GM19463 (cell line): ENCODE results near the gene EPHB2.

ENCODE experiments used
- ATAC-seq: cut with Tn5 transposase; IDR thresholded peaks from one replicate; pipeline ENCODE4 v1.9.1; 2021; ENCODE audit warnings: mild to moderate bottlenecking, moderate library complexity; ENCODE audit not compliant: unreplicated experiment

The EPHB2 gene

DNA sequence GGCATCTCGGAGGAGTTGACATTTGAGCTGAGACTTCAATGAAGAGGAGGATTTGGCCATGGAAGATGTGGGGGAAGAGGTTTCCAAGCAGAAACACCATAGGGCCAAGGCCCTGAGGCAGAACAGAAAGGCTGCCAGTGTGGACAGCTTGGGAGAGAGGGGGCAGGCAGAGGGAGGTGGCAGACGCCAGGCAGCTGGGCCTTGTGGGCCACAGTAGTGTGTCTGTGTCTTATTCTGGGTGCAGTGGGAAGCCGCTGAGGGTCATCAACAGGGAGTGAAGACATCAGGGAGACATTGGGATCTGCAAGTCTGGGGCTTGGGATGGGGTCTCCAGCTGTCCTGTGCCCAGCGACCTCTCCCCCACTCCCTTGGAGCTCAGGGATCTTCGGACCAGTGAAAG is 165.2 kb downstream of the EPHB2 start:
- no peak for ATAC-seq

DNA sequence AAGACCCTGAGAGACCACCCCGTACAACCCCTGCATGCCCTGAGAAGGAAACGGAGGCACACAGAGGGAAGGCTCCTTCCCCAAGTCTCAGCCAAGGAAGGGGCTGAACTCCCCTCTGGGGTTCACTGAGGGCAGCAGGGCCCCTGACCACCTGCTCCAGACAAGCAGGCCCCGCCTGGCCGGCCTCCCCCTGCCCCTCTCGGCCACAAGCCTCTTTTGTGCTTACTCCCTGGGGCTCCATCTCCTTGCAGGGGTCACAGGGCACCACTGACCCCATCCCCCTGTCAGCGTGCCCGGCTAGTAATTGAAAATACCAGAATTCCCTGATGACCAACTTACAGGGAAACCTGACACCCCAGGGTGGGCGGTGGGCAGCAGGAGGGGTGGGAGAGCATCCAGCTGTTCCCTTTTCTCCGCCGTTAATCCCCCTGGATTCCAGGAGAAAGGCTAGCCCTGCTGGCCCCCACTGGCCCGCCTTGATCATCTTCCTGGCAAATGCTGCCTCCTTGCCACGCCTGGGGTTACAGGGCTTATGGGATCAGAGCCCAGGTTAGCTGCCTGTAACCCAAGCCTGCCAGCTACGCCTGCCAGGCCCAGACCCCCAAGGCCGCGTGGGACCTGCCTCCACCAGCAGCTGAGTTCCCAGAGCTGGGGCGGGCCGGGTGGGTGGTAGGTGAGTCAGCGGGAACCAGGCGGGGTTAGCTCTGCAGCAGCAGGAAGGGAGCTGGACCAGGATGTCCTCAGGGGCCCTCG is 165.9 kb downstream of the EPHB2 start:
- ATAC-seq: no peak

DNA sequence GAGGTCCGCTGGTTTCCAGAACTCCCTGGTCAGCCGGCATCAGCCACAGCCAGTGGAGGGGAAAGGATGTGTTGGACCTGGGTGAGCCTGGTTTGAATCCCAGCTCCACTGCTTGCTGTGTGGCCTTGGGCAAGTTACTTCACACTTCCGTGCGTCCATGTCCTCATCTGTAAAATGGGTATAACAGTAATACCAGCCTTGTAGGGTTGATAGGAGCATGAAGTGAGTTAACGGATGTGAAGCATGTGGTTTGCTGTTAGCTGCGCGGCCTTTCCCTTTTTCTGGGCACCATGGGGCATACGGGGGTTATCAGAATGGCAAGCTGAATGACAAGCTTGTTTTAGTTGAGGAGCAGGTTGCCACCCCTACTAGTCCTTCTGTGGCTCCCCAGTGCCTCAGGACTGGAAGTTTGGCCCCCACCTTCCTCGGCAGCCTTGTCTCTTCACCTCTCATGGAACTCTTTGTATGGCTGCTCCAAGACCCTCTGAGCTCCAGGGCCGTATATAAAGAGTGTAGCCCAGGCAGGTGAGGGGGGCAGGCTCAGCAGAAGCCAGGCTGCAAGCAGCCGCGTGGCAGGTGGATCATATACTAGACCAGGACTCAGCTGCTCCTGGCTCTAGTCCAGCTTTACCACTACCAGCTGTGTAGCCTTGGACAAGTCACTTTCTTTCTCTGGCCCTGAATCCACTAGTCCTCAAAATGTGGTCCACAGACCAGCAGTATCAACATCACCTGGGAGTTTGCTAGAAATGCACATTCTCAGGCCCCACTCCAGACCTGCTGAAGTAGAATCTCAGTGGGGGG is 166.7 kb downstream of the EPHB2 start:
- ATAC-seq: no peak

DNA sequence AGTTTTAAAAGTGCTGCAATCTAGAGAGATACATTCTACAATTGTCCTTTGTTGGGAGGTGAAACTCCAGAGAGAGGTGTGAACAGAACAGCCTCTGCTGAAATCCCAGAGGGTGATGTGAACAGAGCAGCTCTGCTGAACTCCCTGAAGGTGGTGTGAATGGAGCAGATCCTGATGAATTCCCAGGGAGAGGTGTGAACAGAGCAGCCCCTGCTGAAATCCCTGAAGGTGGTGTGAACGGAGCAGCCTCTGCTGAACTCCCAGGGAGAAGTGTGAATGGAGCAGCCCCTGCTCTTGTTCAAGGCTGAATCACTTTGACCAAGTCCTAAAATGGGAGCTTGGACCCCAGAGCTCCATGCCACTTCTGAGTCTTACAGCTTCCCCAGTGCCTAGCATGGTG is 167.3 kb downstream of the EPHB2 start:
- ATAC-seq: no peak

DNA sequence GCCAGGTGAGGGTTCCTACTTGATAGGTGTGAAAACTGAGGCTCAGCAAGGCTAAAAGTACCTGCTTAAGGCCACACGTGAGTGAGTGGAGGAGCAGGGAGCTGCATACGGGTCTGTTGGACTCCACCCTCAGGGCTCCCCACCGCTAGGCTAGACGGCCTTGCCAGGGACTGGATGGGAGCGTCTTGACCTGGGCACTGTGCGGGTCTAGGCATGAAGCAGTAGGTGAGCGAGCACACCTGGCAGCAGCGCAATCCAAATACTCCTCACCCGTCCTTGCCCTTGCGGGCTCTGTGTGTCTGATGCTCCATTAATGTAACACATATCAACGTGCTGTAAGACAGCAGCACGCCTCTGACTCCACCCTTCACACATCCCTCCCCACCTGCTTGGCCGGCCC is 168.0 kb downstream of the EPHB2 start:
- ATAC-seq: no peak

DNA sequence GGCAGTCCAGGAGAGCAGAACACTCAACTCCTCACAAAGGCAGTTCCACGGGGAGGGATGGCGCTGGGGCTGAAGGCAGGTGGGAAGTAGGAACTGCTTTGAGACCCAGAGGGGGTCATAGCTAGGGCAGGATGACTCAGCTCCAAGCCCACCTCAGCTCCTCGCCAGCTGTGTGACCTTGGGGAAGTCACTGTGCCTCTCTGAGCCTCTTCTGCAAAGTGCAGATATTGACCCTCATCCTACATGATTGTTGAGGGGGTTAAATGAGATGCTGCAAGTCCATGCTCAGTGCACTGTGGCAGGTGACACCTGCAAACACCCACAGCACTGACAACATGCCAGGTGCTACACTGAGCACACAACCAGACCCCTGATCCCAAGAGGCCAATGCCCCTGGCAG is 168.8 kb downstream of the EPHB2 start:
- no peak for ATAC-seq

DNA sequence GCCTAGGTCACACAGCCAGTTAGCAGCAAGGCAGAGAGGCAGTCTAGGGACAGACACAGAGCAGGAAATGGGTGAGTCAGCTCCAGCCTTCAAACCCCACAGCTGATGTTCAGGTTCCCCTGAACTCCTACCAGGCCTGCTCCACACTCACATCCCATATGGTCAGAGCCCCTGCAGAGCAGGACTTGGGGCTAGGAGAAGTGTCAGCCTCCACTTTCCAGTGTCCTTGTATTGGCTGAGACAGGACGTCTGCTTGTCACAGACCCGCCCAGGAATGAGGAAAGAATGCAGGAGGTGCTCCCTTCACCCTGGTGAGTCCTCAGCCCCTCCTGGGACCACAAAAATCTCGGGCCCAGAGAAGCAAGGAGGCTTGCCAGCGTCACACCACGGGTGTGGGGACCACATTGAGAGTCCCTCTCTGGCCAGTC is 169.5 kb downstream of the EPHB2 start:
- ATAC-seq: no peak

DNA sequence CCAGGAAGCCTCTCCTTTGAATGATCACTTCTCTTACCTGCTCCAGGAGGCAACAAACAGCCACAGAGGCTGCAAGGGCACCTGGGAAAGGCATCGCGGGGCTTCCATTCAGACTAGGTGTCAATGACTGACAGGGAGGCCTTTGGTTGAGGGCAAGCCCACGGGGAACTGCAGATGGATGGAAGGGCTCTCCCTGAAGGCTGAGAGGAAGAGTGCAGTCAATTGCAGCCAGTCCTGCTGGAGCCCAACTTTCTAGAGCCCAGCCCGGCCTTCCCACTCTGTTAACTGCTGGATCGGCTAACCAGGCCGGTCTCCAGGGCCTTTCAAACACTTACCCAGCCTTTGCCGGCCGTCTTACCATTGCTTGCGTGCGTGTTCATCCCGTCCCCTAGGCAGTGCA is 172.8 kb downstream of the EPHB2 start:
- no peak for ATAC-seq

DNA sequence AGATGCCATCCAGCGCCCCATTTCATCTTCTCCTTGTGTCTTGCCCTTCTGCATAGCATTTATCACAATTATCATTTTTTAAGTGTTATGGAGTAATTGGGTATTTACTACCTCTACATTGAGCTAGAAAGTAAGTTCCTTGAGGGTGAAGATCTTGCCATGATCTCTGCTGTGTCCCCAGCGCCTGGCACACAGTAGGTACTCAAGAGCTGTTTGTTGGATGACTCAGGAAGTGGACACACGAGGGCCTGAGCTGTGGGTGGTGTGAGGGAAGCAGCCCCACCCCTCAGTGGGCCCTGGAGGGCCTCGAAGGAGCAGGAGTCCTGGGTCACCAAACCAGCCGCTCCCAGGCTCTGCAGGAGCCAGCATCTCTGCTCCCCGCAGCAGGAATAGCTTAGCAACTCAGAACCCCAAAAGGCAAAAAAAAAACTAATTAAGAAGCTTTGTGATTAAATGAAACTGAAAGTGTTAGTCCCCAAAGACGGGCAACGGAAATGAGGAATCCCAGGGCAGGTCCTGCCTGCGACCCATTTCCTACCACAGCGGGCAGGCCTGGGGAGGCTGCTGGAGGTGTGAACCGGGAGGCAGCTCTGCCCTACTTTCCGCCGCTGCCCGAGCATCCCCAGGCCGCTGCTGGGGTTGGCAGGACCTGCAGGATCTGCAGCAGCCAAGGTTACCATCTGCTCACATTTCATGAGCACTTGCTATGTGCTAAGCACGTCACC is 174.3 kb downstream of the EPHB2 start:
- ATAC-seq: no peak

DNA sequence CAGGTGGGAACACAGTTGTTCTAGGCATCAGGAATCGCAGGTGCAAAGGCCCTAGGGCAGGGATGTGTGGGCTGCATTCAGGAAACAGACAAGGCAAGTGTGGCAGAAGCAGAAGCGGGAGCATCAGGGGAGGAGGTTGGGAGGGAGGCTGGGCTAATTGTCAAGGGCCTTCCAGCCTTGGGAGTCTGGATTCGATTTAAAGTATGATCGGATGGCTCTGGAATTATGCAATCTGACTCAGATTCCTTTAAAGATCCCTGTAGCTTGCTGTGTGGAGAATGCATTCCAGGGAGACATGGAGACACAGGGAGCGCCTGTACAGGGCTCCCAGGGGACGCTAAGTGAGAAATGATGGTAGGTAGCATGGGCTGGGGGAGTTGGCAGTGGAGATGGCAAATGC is 175.6 kb downstream of the EPHB2 start:
- ATAC-seq: no peak

DNA sequence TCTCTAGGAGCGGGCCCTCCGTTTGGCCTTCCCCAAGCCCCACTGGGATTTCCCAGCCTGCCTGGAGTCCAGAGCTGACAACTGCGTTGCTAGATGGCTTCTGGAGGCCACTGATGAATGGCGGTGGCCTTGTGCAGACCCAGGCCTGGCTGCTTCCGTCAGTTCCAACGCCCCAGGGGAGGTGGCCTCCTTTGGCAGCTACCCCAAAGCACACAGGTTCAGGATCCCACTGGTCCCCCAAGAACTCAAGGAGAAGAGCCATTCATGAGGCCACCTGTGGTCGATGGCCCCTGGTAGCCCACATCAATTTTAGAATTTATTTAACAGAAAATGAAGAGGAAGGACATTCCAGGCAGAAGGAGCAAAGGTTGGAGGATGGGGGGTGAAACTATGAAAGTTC is 176.9 kb downstream of the EPHB2 start:
- no peak for ATAC-seq

DNA sequence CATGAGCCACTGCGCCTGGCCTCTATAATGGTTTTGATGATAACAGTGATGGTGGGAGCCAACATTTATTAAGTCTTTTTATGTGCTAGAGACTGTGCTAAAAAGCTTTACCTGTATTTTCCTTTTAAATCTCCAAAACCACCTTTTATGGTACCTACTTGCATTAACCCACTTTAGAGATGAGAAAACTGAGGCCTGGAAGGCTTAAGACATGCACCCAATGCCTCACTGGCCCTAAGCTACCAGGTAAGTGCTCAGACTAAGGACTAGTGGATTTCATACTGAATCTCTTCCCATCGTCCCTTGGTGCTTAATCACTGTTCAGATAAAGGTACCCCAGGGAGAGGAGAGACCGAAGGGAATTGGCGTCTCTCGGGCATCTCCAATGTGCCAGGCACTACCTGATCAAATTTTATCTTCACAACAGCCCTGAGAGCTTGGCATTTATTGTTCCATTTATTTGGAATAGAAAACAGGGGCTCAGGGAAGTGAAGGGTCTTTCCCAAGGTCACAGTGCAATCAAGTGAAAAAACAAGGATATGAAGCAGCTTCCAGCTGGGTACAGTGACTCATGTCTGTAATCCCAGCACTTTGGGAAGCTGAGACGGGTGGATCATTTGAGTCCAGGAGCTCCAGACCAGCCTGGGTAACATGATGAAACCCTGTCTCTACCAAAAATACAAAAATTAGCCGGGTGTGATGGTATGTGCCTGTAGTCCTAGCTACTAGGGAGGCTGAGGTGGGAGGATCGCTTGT is 177.9 kb downstream of the EPHB2 start:
- ATAC-seq: no peak

DNA sequence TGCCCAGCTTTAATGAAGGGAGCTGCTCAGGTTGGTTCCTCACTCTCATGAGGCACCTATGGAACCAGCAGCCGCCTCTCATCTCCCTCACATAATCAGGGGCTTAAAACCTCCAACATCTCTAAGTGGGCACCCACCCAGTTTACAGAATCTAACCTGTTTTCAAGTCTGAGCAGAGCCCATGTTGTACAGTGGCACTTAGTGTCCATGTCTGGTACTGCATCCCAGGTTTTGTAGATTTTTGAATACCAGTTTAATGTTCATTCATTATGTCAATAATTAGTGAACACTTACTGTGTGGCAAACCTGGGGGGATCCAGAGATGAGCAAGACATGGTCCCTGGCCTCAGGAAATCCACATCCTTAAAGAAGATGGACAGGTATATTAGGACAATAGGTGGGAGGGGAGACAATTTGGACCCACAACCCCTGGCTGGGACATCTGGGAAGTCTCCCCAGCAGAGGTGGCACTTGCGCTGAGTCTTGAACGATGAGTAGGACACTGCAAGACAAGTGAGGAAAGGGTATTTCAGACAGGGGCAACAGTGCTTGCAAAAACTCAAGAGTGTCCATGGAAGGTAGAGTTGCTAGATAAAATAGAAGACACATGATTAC is 178.7 kb downstream of the EPHB2 start:
- no peak for ATAC-seq

DNA sequence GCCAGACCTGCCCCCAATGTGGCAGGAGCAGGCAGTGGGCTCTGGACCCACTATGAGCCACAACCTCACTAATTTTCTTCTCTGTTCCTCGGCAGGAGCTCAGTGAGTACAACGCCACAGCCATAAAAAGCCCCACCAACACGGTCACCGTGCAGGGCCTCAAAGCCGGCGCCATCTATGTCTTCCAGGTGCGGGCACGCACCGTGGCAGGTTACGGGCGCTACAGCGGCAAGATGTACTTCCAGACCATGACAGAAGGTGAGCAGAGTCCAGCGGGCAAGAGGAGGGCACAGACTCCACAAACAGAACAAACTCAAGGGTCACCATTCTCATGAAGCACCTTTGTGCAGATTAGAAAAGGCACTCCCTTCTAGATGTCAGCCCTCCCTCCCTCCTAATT is 182.2 kb downstream of the EPHB2 start:
- no peak for ATAC-seq

DNA sequence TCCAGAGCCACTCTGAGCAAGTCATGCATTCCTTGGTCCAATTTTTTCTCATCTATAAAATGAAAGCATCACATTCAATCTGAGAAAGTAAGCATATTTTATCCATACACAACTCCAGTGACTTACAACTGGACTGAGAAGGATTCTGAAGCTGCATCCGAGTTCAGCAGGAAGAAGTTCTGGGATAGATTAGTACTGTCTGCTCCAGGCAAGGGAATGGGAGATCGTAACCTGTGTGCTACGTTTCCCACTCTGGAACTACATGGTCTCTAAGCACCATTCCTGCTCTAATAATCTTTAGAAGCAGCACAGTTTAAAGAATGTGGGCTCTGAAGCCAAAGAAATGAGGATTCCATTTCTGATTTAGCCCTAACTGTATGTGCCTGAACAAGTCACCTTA is 182.7 kb downstream of the EPHB2 start:
- no peak for ATAC-seq

DNA sequence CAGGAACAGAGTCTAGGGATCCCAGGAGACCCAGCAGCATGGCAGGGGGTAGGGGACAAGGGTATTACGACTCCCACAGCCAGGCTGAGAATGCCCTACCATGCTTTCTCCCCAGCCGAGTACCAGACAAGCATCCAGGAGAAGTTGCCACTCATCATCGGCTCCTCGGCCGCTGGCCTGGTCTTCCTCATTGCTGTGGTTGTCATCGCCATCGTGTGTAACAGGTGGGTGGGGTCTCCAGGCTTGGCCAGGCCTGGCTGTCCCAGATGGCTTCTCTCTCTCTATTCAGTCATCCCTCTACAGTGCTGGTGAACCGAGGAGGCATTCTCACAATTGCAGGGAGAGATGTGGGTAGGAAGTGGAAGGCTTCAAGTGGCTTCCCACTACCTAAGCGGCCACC is 184.7 kb downstream of the EPHB2 start:
- no peak for ATAC-seq

DNA sequence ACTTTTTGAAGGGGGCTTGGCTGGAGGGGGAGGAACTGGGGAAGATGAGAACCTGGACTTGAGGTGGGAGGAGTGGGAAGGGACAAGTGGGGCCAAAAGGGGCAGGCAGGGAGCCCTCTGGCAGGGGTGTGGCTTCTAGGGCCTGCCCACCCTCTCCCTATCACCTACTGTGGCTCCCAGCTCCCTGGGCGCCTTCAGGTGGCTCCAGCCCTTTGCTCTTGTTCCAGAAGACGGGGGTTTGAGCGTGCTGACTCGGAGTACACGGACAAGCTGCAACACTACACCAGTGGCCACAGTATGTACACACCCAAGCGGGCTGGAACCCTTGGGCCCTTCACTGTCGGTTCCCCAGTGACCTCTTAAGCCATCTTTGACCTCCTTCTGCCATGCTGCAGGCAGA is 185.5 kb downstream of the EPHB2 start:
- no peak for ATAC-seq

DNA sequence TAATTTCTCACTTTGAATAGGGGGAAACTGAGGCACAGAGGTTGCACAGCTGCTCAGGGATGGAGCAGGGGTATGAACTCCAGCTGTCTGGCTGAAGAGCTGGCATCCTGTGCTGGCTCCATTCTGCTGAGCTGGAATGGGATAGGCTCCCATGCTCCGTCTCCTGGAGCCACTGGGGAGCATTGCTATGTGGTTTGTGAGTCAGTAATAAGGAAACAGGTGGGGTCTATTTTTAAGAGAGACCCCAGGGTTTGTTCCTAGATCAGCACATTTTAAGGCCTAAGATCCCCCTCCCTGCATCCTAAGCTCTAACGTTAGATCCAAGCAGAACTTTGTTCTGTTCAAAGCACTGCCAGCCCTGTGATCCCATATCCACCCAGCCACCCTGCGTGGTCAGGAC is 189.8 kb downstream of the EPHB2 start:
- ATAC-seq: no peak

DNA sequence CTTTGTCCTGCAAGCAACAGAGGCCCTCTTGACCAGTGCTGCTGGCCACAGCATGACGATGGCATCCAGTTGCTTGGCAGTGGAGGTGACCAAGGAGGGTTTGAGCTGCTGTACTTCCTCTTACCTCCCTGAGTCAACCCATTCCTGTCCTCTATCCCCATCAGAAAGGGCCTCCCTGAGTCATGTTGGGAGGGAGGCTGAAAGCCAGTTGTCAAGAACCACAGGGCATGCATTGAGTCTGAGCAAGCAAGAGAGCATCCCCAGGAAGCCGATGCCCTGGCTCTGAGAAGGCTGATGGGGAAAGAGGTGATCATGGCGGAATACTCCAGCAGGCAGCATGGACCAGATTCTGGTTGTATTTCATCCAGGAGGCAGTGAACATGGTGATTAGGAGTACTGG is 192.5 kb downstream of the EPHB2 start:
- no peak for ATAC-seq

DNA sequence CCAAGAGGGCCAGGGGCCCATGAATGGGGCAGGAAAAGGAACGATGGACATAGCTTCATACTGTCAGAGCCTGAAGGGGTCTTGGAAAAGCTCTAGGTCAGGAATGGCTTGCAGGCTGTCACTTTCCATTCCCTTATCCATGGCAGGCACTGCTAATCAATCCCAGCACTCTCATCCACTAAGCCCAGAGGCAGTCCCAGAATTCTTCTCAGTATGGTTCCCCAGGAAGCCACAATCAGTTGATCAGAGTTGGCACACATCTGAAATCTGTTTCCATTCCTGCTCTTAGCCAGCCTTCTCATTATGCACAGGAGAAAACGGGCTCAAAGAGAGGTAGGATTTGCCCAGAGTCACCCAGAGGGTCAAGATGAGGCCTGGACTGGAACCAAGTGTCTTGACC is 196.3 kb downstream of the EPHB2 start:
- no peak for ATAC-seq

DNA sequence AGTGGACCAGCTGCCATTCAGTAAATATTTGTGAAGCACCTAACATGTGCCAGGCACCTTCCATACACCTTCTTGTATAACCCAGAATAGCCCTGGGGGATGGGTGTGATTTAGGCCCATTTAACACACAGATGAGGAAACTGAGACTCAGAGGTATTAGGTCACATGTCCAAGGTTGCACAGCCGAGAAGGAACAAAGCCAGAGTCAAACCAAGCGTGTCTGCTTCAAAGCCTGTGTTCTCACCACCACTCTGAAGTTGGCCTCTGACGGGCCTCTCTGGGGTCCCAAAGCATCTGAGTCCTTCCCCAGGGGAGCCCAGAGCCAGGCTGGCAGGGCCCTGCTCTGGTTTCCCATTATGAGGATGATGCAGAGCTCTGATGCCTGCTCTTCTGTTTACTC is 196.9 kb downstream of the EPHB2 start:
- no peak for ATAC-seq
